GM12873 (cell line): ENCODE data around the gene RERG.

Experiments used
- TF ChIP-seq, protein P1 (sequence below): IDR thresholded peaks from 2 replicates; pipeline ENCODE4 v1.5.1; 2012; ENCODE audit warnings: low read depth, mild to moderate bottlenecking, moderate library complexity, low read length, control low read depth; ENCODE audit not compliant: insufficient read depth; ENCODE audit errors: missing control alignments

RERG gene

DNA sequence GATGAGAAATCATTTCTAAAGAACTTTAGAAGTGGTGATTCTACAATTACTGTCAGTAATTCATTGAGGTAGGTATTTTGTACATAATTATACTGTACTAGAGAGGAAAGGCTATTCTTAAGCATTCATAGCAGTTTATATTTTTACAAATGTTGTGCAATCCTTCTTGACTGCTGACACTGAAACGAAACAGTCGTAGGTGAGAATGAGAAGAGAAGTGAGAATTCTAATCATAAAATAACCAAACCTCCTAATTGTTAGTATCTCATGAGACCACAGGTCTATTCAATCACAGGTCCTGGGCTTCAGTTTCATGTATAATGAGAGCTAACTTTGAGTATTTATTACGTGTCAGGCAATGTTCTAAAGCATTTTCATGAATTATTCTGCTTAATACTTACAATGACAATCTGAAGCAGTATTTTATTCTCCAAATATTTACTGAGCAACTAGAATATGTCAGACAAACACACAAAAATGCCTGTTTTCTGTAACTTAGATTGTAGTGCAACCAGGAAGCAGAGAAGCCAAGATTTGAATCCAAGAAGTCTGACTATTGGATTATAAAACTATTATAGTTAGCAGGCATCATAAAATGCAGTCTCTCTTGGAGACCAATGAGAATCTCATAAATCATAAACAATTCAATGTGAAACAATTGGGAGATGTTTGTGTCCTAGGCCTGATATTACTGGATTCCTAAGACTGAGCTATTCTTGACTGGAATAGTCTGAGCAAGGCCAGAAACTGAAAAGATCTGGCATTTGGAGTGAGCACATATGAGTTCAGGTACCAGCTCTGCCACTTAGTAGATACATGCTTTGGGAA, 24.3 kb downstream of the RERG start:
- TF ChIP-seq, protein P1, sequence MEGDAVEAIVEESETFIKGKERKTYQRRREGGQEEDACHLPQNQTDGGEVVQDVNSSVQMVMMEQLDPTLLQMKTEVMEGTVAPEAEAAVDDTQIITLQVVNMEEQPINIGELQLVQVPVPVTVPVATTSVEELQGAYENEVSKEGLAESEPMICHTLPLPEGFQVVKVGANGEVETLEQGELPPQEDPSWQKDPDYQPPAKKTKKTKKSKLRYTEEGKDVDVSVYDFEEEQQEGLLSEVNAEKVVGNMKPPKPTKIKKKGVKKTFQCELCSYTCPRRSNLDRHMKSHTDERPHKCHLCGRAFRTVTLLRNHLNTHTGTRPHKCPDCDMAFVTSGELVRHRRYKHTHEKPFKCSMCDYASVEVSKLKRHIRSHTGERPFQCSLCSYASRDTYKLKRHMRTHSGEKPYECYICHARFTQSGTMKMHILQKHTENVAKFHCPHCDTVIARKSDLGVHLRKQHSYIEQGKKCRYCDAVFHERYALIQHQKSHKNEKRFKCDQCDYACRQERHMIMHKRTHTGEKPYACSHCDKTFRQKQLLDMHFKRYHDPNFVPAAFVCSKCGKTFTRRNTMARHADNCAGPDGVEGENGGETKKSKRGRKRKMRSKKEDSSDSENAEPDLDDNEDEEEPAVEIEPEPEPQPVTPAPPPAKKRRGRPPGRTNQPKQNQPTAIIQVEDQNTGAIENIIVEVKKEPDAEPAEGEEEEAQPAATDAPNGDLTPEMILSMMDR = no peak

DNA sequence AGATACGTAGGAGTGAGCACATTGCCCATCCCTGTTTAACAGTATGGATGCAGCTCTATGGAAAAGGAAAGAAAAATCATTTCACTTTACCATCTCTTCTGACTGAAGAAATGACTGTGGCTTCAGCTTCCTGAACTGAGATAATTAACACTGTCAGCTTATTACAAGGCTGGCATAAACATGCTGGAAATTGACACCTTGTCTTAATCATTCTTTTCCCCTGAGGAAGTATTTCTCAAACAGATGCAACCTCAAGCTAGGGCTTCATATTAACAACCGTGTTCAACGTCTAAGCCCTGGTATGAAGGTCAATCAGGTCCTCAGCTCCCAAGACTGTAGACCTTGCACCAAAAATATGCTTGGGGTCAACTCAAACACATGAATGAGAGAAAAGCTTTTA, 25.0 kb downstream of the RERG start:
- TF ChIP-seq, protein P1 = no peak

DNA sequence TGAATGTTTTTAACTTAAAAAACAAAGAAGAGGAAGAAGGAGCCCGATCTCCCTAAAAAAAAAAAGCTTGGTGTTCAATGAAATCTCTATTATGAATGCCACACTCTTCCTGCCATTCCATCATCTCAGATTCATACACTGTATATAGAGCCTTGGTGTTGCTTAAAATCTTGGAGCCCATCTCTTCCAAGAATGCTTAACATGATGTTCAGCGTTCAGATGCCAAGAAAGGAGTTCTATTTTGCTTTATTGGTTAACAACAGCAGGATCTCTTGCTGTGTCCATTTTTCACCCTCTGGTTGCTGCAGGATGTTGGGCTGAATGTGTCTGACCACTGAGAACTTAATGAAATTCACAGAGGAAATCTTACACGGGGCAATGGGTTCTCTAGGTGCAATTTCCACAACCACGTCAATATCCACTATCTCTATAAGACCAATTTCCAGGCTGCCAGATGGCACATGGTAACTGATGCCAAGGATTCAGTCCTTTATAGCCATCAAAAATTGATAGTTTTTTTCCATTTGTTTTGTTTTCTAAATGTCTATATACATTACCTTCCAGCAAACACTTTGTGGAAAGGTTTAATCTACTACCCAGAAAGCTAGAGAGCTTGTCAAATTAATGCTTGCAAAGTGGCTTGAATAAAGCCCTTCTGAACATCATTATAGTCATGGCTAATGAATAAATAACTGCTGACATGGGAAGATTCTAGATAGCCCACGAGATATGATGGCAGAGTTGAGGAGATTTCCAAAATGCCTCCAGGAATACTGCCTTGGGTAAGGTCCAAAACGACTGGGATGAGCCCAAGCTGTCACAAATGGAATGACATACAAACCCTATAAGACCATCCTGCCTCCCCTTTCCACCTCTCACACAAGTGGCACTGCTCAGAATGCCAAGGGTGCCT, 26.5 kb downstream of the RERG start:
- TF ChIP-seq, protein P1 = no peak

DNA sequence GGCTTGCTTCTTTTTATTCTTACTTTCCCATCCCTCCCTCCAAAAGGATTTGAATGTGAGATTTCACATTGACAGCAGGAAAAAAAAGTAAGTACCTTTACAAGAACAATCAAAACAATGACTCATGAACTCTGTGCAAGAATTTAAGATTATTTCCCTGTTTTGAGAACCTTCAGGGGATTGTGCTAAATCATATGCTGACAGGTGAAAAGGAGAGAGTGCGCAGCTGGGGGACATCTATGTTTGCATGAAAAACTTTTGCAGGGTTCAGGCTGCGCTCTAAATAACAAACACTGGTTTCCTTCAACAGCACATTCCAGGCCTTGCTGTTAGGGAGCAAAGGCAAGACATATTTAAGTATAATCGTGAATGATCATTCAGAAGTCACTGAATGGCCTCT, 27.3 kb downstream of the RERG start:
- TF ChIP-seq, protein P1 = no peak

DNA sequence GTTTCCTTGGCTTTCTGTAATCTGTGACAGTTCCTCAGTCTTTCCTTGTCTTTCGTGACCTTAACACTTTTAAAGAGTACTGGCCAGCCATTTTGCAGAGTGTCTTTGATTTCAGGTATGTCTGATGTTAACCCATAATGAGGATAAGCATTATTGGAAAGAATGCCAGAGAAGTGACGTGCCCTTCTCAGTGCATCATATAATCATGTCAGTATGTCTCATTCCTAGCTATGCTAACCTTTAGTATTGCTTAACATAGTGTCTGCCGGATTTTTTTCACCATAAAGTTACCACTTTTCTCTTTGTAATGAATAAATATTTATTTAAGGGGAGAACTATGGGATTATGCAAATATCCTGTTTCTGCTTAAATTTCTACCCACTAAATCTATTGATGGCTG, 28.5 kb downstream of the RERG start:
- TF ChIP-seq, protein P1 = no peak

DNA sequence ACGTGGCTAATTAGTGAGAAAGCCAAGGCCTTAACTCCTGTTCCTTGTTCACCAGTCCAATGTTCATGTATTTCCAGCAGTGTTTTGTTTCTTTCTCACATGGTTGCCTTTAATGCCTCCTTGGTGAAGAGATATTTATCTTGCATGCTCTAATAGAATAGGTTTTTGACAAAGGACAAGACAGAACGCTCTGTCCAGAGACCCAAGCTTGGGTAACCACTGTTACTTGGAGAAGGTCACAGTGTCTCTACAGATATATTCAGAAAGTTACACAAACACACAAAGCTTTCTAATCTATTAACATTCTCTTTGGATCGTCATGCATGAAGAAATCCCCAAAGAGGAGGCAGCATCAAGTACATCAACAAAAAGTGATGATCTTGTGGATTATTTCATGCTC, 33.1 kb downstream of the RERG start:
- TF ChIP-seq, protein P1 = no peak

DNA sequence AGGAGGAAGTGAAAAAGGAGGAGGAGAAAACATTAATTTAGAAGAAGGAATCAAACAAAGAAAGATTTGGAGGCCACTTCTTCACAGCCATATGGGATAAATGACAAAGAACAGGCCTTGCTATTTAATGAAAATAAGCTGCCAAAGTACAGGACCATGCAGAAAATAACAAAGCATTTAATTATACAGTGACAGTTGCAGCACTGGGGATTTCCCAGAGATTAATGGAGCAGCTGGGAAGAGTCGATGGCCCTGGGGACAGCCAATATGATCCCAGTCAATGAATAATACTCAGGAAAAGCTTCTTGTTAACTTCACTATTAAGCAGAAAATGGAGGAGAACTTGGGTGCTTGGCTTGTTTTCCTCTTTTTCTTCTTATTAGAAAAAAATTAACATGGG, 34.6 kb downstream of the RERG start:
- TF ChIP-seq, protein P1 = no peak
